KMS-11 (cell line): ENCODE results near the gene GRIK2.

ENCODE experiments used
- H2AFZ ChIP-seq: fragments of 200-600 bp; sonication (generic); 2 replicates; pipeline ENCODE4 v1.6.1; 2016; ENCODE audit warnings: antibody characterized with exemption, mixed run types, low read depth
- H3K27ac ChIP-seq: fragments of 200-600 bp; sonication (generic); 2 replicates; pipeline ENCODE4 v1.6.1; 2016; ENCODE audit warnings: mild to moderate bottlenecking, mixed run types
- H3K27me3 ChIP-seq: fragments of 200-600 bp; sonication (generic); 2 replicates; pipeline ENCODE4 v1.6.1; 2017; ENCODE audit warnings: mild to moderate bottlenecking, low read depth, mixed run types, moderate library complexity; ENCODE audit not compliant: insufficient read depth
- H3K36me3 ChIP-seq: fragments of 200-600 bp; sonication (generic); 2 replicates; pipeline ENCODE4 v1.6.1; 2017; ENCODE audit warnings: mild to moderate bottlenecking, mixed run types; ENCODE audit not compliant: insufficient read depth
- H3K4me1 ChIP-seq: fragments of 200-600 bp; sonication (generic); 2 replicates; pipeline ENCODE4 v1.6.1; 2016; ENCODE audit warnings: mild to moderate bottlenecking, low read depth, mixed run types; ENCODE audit not compliant: poor library complexity, severe bottlenecking
- H3K4me2 ChIP-seq: fragments of 200-600 bp; sonication (generic); 2 replicates; pipeline ENCODE4 v1.7.0; 2016; ENCODE audit warnings: mild to moderate bottlenecking, mixed run types
- H3K4me3 ChIP-seq: fragments of 200-600 bp; sonication (generic); IDR thresholded peaks from 2 replicates; pipeline ENCODE4 v1.6.1; 2017; ENCODE audit warnings: low read depth, low read length, mixed read lengths; ENCODE audit not compliant: insufficient read depth
- H3K79me2 ChIP-seq: fragments of 200-600 bp; sonication (generic); 2 replicates; pipeline ENCODE4 v1.6.1; 2016; ENCODE audit warnings: low read depth, mixed run types; ENCODE audit not compliant: insufficient read depth
- H3K9ac ChIP-seq: fragments of 200-600 bp; sonication (generic); 2 replicates; pipeline ENCODE4 v1.6.1; 2016; ENCODE audit warnings: mild to moderate bottlenecking, mixed run types
- H4K20me1 ChIP-seq: fragments of 200-600 bp; sonication (generic); 2 replicates; pipeline ENCODE4 v1.6.1; 2016; ENCODE audit warnings: mild to moderate bottlenecking, mixed run types; ENCODE audit not compliant: insufficient read depth
- CTCF ChIP-seq: fragments of 200-600 bp; sonication (generic); conservative IDR thresholded peaks from 2 replicates; pipeline ENCODE4 v1.6.1; 2017; ENCODE audit warnings: low read depth, mild to moderate bottlenecking, antibody characterized with exemption, low read length, moderate library complexity, mixed read lengths

GRIK2 gene

GRCh38 chr6:101847690-101848089 lies 454.2 kb downstream of the GRIK2 start:
- no peaks in the 10 kb centered on the region for H3K27me3 ChIP-seq
- TF ChIP-seq CTCF, result no peak
- H3K9ac ChIP-seq, result no peak overlapping the region
- no peak overlapping the region for H3K4me2 ChIP-seq
- H3K27ac ChIP-seq, result no peak overlapping the region
- H3K79me2 ChIP-seq, result no peaks in the 10 kb centered on the region
- no peaks in the 10 kb centered on the region for H4K20me1 ChIP-seq
- no peaks in the 10 kb centered on the region for H3K4me1 ChIP-seq
- no peak overlapping the region for H2AFZ ChIP-seq
- H3K36me3 ChIP-seq, result no peaks in the 10 kb centered on the region
- no peak overlapping the region for H3K4me3 ChIP-seq

- no peak for TF ChIP-seq CTCF
- Histone ChIP-seq H3K79me2 (no peaks in the 10 kb centered on the region), H2AFZ (no peak overlapping the region), H3K27me3 (no peaks in the 10 kb centered on the region), H3K4me2 (no peak overlapping the region), H3K9ac (no peak overlapping the region), H3K27ac (no peak overlapping the region), H3K4me1 (no peaks in the 10 kb centered on the region), H3K36me3 (no peaks in the 10 kb centered on the region), H4K20me1 (no peaks in the 10 kb centered on the region), H3K4me3 (no peak overlapping the region)
Observed at GRCh38 chr6:101851911-101852310, 458.4 kb downstream of the GRIK2 start.

- H3K4me3 ChIP-seq, result no peak overlapping the region
- H4K20me1 ChIP-seq, result no peaks in the 10 kb centered on the region
- no peak overlapping the region for H3K27ac ChIP-seq
- H3K36me3 ChIP-seq, result no peaks in the 10 kb centered on the region
- no peak overlapping the region for H3K9ac ChIP-seq
- H3K79me2 ChIP-seq, result no peaks in the 10 kb centered on the region
- no peaks in the 10 kb centered on the region for H3K27me3 ChIP-seq
- no peak overlapping the region for H3K4me2 ChIP-seq
- TF ChIP-seq CTCF, result no peak
- H2AFZ ChIP-seq, result no peak overlapping the region
- H3K4me1 ChIP-seq, result no peaks in the 10 kb centered on the region
Observed at GRCh38 chr6:101853231-101854085, 459.9 kb downstream of the GRIK2 start.

- H3K4me3 ChIP-seq, result no peak overlapping the region
- no peak overlapping the region for H2AFZ ChIP-seq
- no peaks in the 10 kb centered on the region for H3K4me1 ChIP-seq
- no peaks in the 10 kb centered on the region for H4K20me1 ChIP-seq
- no peak overlapping the region for H3K9ac ChIP-seq
- TF ChIP-seq CTCF, result no peak
- H3K79me2 ChIP-seq, result no peaks in the 10 kb centered on the region
- H3K36me3 ChIP-seq, result no peaks in the 10 kb centered on the region
- no peaks in the 10 kb centered on the region for H3K27me3 ChIP-seq
- no peak overlapping the region for H3K27ac ChIP-seq
- no peak overlapping the region for H3K4me2 ChIP-seq
Observed at GRCh38 chr6:101876431-101876830, 482.9 kb downstream of the GRIK2 start.
